Suppressor macrophage (primary cell): ENCODE data around the gene SHISA6.
A peak's percentile ranks its signal among the peaks of the same experiment; 100 is the strongest.

Source experiments
- DNase-seq, 4 experiments: peaks; one replicate each; pipeline ENCODE4 v3.0.0-alpha.2; 2020 to 2022

The SHISA6 gene

GRCh38 chr17:11545696-11546095 lies 304.7 kb downstream of the SHISA6 start:
- DNase-seq, result no peak

- DNase-seq, result no peak
Measured at GRCh38 chr17:11547853-11548252, 306.8 kb downstream of the SHISA6 start.

GRCh38 chr17:11548398-11548797 lies 307.4 kb downstream of the SHISA6 start:
- DNase-seq, result no peak

GRCh38 chr17:11550431-11550830 lies 309.4 kb downstream of the SHISA6 start:
- no peak for DNase-seq

GRCh38 chr17:11551442-11551841 lies 310.4 kb downstream of the SHISA6 start:
- no peak for DNase-seq

- no peak for DNase-seq
Measured at GRCh38 chr17:11553135-11553534, 312.1 kb downstream of the SHISA6 start.

GRCh38 chr17:11554042-11554441 lies 313.0 kb downstream of the SHISA6 start:
- no peak for DNase-seq

GRCh38 chr17:11554542-11554941 lies 313.5 kb downstream of the SHISA6 start:
- DNase-seq, result no peak

GRCh38 chr17:11555530-11555929 lies 314.5 kb downstream of the SHISA6 start:
- no peak for DNase-seq

- no peak for DNase-seq
Measured at GRCh38 chr17:11557727-11558452, 316.9 kb downstream of the SHISA6 start.

- no peak for DNase-seq
Measured at GRCh38 chr17:11558681-11559234, 317.7 kb downstream of the SHISA6 start.

GRCh38 chr17:11559601-11560000 lies 318.6 kb downstream of the SHISA6 start:
- no peak for DNase-seq

GRCh38 chr17:11561281-11561680 lies 320.3 kb downstream of the SHISA6 start:
- no peak for DNase-seq

- no peak for DNase-seq
Measured at GRCh38 chr17:11561702-11562101, 320.7 kb downstream of the SHISA6 start.

GRCh38 chr17:11564589-11565380 lies 323.8 kb downstream of the SHISA6 start:
- DNase-seq, result no peak

- no peak for DNase-seq
Measured at GRCh38 chr17:11565591-11565990, 324.6 kb downstream of the SHISA6 start.

- no peak for DNase-seq
Measured at GRCh38 chr17:11578998-11579397, 338.0 kb downstream of the SHISA6 start.

- DNase-seq, result no peak
Measured at GRCh38 chr17:11580677-11581076, 339.7 kb downstream of the SHISA6 start.

GRCh38 chr17:11582217-11582616 lies 341.2 kb downstream of the SHISA6 start:
- no peak for DNase-seq

- DNase-seq, result no peak
Measured at GRCh38 chr17:11583306-11583992, 342.4 kb downstream of the SHISA6 start.

- no peak for DNase-seq
Measured at GRCh38 chr17:11589716-11590115, 348.7 kb downstream of the SHISA6 start.

- peak; percentile 6 to 37 (median 18) for DNase-seq
Measured at GRCh38 chr17:11598274-11599221, 357.5 kb downstream of the SHISA6 start, which contains the start of gene DNAH9. TSS of gene DNAH9 (plus strand) at chr17:11598470. CDS start at chr17:11598499, 29 bp downstream.
